HL-60/S4 treated with phorbol 12-myristate 13-acetate at 8.2 ng/mL for 4 days and 3 days (cell line): ENCODE results near the gene INPP5D.
"Not testable (repeated sequence)": the region's sequence is repeated elsewhere in the genome, so short reads cannot be mapped to it uniquely, and the experiment has no call there.

Source experiments
- in situ Hi-C: fragments of 300-500 bp; cut with MboI; formaldehyde crosslinking; loops from 2 replicates; pipeline ENCODE4 v1.15.0; 2022; ENCODE audit warnings: low sequenced_read_pairs

INPP5D gene

GRCh38 chr2:233137040-233137439, 76.9 kb downstream of the INPP5D start:
- in situ Hi-C loops = no loop called here

- in situ Hi-C loops = no loop called here
These were observed 80.0 kb downstream of the INPP5D start for GRCh38 chr2:233140077-233140585.

- in situ Hi-C loops = no loop called here
These were observed 80.8 kb downstream of the INPP5D start for GRCh38 chr2:233140978-233141377.

- in situ Hi-C loops = no loop called here
These were observed 81.8 kb downstream of the INPP5D start for GRCh38 chr2:233141901-233142300.

GRCh38 chr2:233142355-233142897, 82.3 kb downstream of the INPP5D start:
- in situ Hi-C loops = no loop called here

- in situ Hi-C loops = no loop called here
These were observed 83.7 kb downstream of the INPP5D start for GRCh38 chr2:233143700-233144331.

GRCh38 chr2:233145726-233146125, 85.6 kb downstream of the INPP5D start:
- in situ Hi-C loops = no loop called here

GRCh38 chr2:233146194-233146593, 86.1 kb downstream of the INPP5D start:
- in situ Hi-C loops = no loop called here

GRCh38 chr2:233147136-233147828, 87.1 kb downstream of the INPP5D start:
- in situ Hi-C loops = no loop called here

- in situ Hi-C loops = no loop called here
These were observed 87.7 kb downstream of the INPP5D start for GRCh38 chr2:233147829-233148167.

GRCh38 chr2:233148354-233148753, 88.2 kb downstream of the INPP5D start:
- in situ Hi-C loops = no loop called here

- in situ Hi-C loops = no loop called here
These were observed 92.4 kb downstream of the INPP5D start for GRCh38 chr2:233152541-233152940.

- in situ Hi-C loops = no loop called here
These were observed 93.1 kb downstream of the INPP5D start for GRCh38 chr2:233153146-233153798.

- in situ Hi-C loops = no loop called here
These were observed 95.9 kb downstream of the INPP5D start for GRCh38 chr2:233156001-233156400.

GRCh38 chr2:233156461-233156860, 96.3 kb downstream of the INPP5D start:
- in situ Hi-C loops = not testable (repeated sequence)

- in situ Hi-C loops = no loop called here
These were observed 101.6 kb downstream of the INPP5D start for GRCh38 chr2:233161730-233162129.

GRCh38 chr2:233162770-233163169, 102.6 kb downstream of the INPP5D start:
- in situ Hi-C loops = no loop called here

GRCh38 chr2:233163486-233164103, 103.5 kb downstream of the INPP5D start:
- in situ Hi-C loops = no loop called here

- in situ Hi-C loops = no loop called here
These were observed 104.0 kb downstream of the INPP5D start for GRCh38 chr2:233164128-233164635.

- in situ Hi-C loops = no loop called here
These were observed 104.8 kb downstream of the INPP5D start for GRCh38 chr2:233164967-233165366.

GRCh38 chr2:233165543-233165894, 105.4 kb downstream of the INPP5D start:
- in situ Hi-C loops = no loop called here
